NCI-H82 treated with DMSO at 0.1 percent for 48 hours (cell line): ENCODE data around the gene RPP25L.

Source experiments
- DNase-seq: peaks from one replicate; lab custom pipeline; 2025; ENCODE audit not compliant: unreplicated experiment; lab: John Stamatoyannopoulos, UW

The RPP25L gene

DNA sequence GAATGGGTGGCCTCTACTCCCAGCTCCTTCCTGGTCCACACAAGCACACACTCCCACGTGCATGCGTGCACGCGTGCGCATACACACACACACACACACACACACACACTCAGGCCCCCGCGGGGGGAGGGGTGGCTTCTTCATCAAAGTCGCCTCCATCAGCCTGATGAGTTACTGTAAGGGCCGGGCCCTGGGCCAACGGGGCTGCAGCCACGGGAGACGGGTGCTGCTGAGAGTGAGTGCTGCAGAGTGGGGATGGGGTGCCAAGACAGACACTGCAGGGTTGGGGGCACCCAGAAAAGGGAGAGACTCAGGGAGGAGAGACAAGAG is 40.5 kb downstream of the RPP25L start:
- no peak for DNase-seq

DNA sequence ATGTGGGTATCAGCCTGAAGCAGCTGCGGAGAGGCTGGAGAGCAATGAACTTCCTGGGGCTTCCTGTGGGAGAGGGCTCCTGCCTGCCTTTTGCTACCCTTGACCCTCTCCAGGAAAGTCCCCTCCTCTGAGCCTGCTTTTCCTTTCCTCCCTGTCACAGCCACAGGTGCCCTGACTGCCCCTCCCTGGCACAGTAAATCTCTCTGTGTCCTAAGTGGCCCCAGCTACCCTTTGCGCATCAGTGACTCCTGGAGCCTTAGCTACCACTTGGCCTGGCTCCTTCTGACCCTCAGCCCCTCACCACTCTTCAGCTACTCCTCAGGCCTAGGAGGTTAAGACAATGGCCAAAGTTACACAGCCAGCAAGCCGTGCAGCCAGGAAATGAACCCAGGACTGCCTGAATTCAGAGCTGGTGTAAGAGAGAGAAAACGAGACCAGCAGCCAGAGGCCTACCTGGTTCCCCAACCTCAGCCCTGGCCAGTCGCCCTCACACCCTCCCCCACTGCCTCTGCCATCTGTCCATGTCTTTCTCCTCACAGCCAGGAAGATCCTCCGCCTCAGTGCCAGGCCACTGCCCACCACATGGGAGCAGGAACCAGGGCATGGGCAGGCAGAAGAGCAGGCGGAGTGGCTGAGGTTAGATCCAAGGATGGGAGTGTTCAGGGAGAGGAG is 41.0 kb downstream of the RPP25L start:
- no peak for DNase-seq

DNA sequence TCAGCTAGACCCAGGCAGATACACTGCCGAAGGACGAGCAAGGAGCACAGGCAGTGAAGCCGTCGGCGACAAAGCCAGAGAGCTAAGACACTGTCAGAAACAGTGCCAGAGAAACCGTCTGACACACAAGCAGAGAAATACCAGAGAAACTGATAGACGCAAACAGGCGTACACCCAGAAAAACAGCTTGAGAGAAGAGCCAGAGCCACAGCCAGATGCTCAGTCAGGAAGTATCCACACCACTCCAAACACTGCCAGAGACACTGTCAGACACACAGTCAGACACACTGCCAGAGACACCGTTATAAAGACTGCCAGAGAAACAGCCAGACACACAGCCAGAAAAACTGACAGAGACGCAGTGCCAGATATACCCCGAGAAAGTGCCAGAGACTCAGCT is 41.5 kb downstream of the RPP25L start:
- no peak for DNase-seq

DNA sequence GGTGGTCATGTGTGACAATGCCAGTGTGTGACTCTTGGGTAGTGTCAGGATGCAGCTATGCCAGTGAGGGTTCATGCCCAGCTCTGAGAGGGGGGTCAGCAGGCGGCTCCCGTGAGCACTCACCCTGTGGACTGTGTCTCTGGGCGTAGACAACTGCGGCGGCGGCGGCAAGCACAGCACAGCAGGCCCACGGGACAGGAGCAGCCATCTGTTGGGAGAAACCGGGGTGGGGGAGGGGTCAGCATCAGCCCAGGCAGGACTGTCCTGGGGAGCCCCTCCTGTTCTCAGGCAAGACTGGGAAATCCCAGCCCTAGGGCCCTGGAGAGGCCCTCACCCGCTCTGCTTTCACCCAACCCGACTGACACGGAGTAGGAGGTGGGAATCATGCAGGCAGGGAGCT is 43.1 kb downstream of the RPP25L start:
- peak; percentile 20 for DNase-seq

DNA sequence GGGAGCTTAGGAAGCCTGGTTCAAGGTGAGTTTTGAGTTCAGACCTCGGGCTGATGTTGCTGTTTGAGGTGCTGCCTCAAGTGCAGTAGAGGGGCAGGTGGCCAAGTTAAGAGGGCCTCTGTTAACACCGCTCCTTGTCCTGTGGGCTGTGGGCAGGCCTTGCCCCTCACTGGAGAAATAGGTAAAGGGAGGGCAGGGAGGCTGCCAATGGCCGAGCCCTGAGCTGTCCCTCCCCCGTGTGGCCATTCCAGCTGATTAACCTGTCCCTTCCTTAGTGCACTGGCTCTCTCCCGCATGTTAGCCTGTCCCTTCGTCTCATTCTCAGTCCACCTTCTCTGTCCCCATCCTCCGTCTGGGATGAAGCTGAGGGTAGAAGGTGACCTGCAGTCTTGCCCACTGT is 43.8 kb downstream of the RPP25L start:
- no peak for DNase-seq

DNA sequence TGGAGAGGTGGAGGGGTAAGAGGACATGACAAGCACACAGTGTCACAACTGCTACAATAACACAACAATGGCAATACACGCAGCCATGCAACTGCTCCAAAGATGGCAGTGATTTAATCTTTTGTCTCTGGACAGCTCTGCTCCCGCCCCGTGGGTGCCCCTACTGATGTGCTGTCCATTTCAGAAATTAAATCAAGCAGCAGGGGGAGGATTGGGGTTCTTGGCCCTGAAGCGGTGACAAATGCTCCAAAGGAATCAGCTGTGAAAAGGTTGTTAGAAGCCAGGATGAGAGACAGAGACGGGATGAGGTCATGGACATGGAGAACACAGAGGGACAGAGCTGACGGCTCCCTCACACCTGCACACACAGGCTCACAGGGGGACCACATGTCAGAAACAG is 44.9 kb downstream of the RPP25L start:
- DNase-seq = no peak

DNA sequence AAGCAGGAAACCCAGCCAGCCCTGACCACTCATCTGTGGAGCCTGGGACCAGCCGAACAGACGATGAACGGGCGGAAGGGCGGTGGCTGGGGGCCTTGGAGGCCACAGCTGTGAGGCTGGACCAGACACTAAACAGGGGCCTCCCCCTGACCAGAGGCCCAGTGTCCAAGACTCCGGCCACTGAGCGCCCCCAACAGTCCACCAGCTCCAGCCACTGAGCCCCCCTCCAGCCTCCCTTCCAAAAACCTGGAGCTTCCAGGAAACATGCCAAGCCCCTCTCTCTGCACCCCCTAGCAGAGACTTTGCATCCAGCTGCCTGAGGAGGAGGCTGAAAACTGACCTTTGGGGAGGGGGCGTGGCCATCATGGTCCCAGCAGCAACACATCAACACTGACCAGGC is 45.6 kb downstream of the RPP25L start:
- no peak for DNase-seq

DNA sequence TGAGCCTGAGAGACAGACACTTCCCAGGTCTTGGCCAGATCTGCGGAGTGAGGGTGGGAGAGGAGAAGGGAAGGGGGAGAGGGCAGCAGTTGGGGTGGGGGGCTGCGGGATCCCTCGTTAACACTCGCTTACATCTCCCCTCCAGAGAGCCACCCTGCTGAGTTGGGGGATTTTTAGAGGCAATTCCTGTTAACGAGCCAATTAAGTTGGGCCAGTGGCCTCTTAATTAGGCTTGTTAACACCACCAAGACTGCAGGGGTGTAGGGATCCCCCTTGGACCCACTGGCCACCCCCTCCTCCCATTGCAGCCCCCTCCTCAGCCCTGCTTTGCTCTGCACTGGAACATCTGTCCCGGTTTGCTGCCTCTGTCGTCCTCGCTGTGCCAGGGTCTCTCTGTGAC is 46.0 kb downstream of the RPP25L start:
- no peak for DNase-seq

DNA sequence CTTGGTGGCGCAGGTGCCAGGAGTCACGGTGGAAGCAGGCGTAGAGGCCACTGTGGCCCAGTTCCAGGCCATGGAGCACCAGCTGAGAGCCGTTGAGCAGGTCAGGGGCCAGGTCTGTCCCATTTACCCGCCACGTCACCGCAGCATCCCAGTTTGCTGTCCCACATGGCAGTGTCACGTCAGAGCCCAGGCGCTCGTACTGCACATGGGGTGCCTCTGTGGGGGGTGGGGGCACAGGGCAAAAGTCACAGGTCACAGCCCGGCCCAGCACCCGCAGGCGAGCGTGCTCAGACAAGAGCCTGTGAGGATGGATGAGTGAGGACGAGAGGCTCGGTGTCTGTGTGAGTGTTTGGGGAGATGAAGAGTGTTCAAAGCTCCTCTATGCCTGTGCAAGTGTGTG is 47.3 kb downstream of the RPP25L start:
- no peak for DNase-seq

DNA sequence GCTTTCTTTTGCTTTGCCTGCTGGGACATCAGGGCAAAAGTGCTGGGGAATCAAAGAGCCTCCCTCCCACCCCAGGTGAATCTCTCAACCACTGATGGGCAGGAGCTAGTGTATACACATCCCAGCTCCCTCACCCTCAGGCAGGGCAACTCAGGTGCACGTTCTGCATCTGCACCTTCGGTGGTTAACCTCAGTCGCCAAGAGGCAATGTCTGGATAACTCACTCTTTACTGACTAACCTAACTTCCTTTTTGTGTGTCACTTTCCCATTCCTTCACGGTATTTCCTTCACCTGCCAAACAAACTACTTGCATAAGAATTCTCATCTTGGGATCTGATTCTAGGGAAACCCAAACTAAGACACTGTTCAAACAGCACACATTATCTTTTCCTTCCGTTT is 48.6 kb downstream of the RPP25L start:
- DNase-seq = no peak

DNA sequence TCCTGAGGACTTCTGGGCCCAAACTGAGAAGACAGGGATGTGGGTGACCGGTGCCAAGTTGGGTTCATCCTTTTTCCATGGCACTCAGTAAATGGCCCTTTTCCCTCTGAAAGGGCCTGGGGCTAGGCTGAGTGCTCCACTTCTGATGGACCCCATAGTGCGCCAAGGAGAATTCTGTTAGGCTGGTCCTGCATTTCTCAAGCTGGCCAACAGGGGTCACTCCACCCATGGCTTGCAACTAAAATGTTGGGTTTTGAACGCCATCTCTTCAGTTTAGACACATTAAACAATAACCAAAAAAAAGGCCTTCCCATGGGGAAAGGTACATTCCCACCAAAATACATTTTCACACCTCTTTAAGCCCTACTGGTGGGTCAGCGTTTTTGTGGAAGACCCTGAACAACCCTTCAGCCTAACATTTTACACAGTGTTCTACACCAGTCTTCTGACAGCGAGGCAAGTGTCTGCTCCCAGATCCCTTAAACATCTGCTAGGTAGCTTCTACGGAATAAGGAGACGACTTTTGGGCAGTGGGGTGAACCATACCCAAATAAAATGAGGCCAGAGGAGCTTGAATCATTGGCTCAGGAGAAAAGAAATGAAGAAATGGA is 49.7 kb downstream of the RPP25L start:
- DNase-seq = no peak

DNA sequence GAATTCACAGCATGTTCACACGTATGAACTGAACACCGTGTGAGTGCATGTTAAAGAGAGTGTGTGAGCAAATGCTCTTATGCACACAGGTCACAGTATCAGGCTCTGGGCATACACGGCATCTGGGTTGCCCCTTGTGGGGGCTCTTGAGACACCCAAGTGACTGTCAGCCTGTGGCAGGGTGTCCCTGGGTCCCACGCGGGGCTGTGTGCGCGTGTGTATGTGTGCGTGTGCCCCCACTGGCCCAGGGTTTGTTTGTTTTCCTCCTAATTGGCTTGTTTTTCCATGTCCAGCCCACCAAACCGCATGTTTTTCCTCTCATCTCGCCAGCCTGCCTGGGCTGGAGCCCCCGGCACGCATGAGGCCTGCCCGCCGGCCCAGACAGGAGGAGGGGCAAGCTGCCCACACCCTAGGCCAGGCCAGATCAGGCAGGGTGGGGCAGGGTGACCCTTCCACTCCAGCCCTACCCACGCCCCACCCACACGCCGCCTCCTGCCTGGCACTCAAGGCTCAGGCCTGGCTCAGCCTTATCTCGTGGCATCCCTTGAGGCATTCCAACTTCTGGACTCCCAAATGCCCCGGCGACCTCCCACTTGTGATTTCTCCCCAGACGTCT is 51.2 kb downstream of the RPP25L start:
- no peak for DNase-seq
